ENCODE data around the gene GALM.
"Not testable (repeated sequence)": the region's sequence is repeated elsewhere in the genome, so short reads cannot be mapped to it uniquely, and the experiment has no call there.

Gene GALM

GRCh38 chr2:38650012-38650411, 15.9 kb upstream of the GALM start:
- no peak for DNase-seq

GRCh38 chr2:38650717-38651116, 15.2 kb upstream of the GALM start:
- no peak for DNase-seq

- DNase-seq = peak in 1 of 5 donors; percentile 71
Observed at GRCh38 chr2:38652431-38653273, 13.3 kb upstream of the GALM start.

- DNase-seq = no peak
Observed at GRCh38 chr2:38653380-38653714, 12.6 kb upstream of the GALM start.

GRCh38 chr2:38653715-38654527, 12.0 kb upstream of the GALM start:
- peak in 2 of 5 donors; percentile 9 to 89 for DNase-seq

- no peak for DNase-seq
Observed at GRCh38 chr2:38654528-38655381, 11.2 kb upstream of the GALM start.

- no peak for DNase-seq
Observed at GRCh38 chr2:38655441-38655840, 10.5 kb upstream of the GALM start.

- no peak for DNase-seq
Observed at GRCh38 chr2:38656866-38657480, 8.9 kb upstream of the GALM start.

- DNase-seq = peak in 1 of 5 donors; percentile 48
Observed at GRCh38 chr2:38658613-38659012, 7.3 kb upstream of the GALM start.

- peak in 1 of 5 donors; percentile 47 for DNase-seq
Observed at GRCh38 chr2:38659115-38659514, 6.8 kb upstream of the GALM start.

- no peak for DNase-seq
Observed at GRCh38 chr2:38660282-38660681, 5.6 kb upstream of the GALM start.

GRCh38 chr2:38661306-38661705, 4.6 kb upstream of the GALM start:
- DNase-seq = no peak

GRCh38 chr2:38666556-38666910, 619 bp downstream of the GALM start:
- DNase-seq = peak in 1 of 5 donors; percentile 56

- DNase-seq = no peak
Observed at GRCh38 chr2:38668092-38668491, 2.2 kb downstream of the GALM start.

- DNase-seq = no peak
Observed at GRCh38 chr2:38668779-38669479, 3.0 kb downstream of the GALM start.

- DNase-seq = no peak
Observed at GRCh38 chr2:38671303-38671702, 5.4 kb downstream of the GALM start.

- no peak for DNase-seq
Observed at GRCh38 chr2:38671946-38672345, 6.0 kb downstream of the GALM start.

- no peak for DNase-seq
Observed at GRCh38 chr2:38672445-38673391, 6.8 kb downstream of the GALM start.

GRCh38 chr2:38676681-38677080, 10.8 kb downstream of the GALM start:
- no peak for DNase-seq

- not testable (repeated sequence) for DNase-seq
Observed at GRCh38 chr2:38680868-38681267, 15.0 kb downstream of the GALM start.
